WI38 (cell line): ENCODE data around the gene PLEKHG4B.
"Not testable (repeated sequence)": the region's sequence is repeated elsewhere in the genome, so short reads cannot be mapped to it uniquely, and the experiment has no call there.

ENCODE experiments used
- H3K4me3 ChIP-seq: 2 replicates; pipeline ENCODE4 v1.5.1; 2011; ENCODE audit warnings: low read depth, mild to moderate bottlenecking, control low read depth, low read length
- TF ChIP-seq, protein P1 (sequence below): IDR thresholded peaks from 2 replicates; pipeline ENCODE4 v1.5.1; 2012; ENCODE audit warnings: low read depth, mild to moderate bottlenecking, control low read depth, low read length

PLEKHG4B gene

DNA sequence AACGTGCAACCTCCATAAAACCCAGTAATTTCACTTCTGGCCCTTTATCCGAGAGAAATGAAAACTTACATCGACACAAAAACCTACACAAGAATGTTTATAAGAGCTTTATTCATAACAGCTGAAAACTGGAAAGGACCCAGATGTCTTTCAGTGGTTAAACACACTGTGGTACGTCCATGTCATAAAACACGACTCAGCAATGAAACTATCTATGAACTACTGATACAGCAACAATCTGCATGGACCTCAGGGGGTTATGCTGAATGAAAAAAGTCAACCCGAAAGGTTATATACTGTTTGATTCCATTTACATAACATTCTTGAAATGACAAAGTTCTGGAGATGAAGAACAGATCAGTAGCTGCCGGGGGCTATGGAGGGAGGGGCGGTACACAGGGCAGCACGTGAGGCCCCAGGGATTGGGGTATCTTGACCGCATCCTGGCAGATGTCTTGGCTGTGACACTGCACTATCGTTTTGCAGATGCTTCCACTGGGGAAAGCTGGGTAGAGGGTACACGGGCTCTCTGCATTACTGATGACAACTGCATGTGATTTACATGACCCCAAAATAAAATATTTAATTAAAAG, 121.9 kb downstream of the PLEKHG4B start:
- TF ChIP-seq, protein P1, sequence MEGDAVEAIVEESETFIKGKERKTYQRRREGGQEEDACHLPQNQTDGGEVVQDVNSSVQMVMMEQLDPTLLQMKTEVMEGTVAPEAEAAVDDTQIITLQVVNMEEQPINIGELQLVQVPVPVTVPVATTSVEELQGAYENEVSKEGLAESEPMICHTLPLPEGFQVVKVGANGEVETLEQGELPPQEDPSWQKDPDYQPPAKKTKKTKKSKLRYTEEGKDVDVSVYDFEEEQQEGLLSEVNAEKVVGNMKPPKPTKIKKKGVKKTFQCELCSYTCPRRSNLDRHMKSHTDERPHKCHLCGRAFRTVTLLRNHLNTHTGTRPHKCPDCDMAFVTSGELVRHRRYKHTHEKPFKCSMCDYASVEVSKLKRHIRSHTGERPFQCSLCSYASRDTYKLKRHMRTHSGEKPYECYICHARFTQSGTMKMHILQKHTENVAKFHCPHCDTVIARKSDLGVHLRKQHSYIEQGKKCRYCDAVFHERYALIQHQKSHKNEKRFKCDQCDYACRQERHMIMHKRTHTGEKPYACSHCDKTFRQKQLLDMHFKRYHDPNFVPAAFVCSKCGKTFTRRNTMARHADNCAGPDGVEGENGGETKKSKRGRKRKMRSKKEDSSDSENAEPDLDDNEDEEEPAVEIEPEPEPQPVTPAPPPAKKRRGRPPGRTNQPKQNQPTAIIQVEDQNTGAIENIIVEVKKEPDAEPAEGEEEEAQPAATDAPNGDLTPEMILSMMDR: no peak
- H3K4me3 ChIP-seq: no peak overlapping the region

DNA sequence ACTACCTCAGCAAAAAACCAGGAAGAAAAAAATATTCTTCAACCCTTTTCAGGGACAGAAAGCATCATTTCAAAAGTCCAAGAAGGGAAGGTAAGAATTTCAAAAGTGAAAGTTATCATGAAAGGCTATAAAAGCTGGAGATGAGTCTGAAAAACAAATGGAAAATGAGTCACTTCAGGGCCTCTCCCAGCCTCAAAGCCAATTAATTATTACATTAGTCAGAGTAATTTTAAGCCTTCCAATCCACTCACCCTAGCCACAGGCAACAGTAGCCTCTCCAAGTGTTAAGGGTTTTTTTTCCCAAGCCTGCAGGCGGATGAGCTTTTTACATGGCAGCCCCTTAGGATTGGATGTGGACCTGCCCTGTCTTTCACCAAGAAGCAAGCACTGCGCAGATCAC, 123.3 kb downstream of the PLEKHG4B start:
- not testable (repeated sequence) for H3K4me3 ChIP-seq

DNA sequence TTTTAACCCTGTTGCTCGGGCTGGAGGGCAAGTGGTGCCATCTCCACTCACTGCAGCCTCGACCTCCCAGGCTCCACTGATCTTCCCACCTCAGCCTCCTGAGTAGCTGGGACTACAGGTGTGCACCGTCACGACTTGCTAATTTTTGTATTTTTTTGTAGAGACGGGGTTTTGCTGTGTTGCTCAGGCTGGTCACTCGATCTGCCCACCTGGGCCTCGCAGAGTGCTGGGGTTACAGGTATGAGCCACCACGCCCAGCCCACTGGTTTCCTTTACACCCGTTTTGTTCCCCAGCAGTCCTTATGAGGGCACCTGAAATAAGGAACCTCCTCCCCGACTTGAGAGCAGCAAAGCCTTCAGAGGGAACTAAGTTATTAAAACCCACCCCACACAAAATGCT, 124.1 kb downstream of the PLEKHG4B start:
- not testable (repeated sequence) for H3K4me3 ChIP-seq

DNA sequence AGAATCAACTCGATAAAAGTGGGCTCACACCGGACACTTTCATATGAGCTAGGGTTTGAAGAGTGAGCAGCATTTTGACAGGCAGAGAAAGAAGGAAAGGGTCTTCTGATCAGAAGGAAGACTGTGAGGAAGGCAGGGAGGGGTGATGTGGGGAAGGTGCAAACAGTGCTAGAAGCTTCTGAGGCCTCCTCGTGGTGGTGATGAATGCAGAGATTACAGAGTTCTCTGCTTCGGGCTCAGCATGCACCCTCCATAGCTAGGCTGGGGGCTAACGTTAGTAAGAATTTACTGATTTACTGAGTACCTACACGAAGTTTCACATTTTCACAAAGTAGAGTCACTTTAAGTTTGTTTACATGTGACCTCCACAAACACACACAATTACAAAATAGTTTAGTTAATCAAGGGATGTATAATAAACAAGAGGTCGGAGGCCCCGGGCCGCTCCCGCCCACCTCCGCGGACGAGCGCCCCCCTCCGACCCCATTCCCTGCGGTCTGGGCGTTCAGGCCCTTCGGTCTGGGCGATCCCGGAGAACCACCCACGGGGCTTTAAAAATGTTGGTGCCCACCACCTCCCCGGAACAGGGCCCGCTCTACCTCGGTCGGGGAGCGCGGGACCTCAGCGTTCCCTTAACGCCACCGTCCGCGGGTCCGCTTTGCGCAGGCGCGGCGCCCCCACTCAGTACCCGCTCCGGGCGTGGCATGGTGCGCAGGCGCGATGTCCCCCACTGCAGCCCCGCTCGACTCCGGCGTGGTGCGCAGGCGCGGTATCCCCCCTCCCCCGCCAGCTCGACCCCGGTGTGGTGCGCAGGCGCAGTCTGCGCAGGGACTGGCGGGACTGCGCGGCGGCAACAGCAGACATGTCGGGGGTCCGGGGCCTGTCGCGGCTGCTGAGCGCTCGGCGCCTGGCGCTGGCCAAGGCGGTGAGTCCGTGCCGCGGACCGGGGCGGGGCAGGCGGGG, 125.8 kb downstream of the PLEKHG4B start, which contains the start of the genes CCDC127 and SDHA:
CCDC127 (minus strand) TSS at position 660 of the 963 bp plus-strand sequence. CDS start 1,304 bp downstream, outside the sequence.
SDHA (plus strand) TSS at position 827 of the 963 bp plus-strand sequence; CDS start at position 863, 36 bp downstream.
- TF ChIP-seq, protein P1: peak; percentile 34
- peak within 1 kb of the TSS; percentile 93 for H3K4me3 ChIP-seq

DNA sequence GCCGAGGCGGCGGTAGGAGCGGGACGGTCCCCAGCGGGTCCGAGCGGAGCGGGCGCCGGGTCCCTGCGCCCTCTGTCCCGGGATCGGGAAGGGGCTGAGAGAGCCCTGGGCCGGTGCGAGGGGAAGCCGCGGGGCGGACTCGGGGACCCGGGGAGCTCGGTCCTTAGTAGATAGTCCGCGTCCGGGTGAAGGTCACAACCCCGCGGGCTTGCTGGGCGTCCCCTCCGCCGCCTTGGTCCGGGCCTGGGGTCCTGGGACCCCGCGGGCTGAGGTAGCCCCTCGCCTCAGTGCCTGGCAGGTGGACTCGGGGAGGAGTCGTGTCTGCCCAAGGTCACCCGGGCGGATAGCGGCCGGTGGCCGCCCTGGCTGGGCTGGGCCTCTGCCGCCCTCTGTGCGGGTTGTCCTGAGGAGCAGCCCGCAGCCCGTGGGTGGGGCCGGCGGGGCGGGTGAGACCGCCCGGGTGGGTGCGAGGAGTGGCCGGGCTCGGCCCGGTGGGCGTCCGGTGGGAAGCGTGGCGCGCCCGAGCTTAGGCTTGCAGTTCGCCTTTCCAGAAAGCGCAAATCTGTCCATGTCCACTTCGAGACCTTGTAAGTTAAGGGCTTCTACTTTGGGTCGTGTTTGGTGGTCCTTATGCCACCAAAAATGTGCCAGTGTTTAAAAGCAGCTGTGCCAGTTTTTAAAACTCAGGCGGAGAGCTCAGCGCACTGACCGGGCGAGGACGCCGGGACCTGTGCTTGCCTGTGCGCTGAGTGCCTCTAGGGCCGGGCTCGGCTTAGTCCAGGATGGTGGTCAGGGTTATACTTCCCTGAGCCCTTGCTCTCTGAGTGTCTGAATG, 126.7 kb downstream of the PLEKHG4B start:
- TF ChIP-seq, protein P1: no peak
- H3K4me3 ChIP-seq: peak overlapping the region; percentile 93

DNA sequence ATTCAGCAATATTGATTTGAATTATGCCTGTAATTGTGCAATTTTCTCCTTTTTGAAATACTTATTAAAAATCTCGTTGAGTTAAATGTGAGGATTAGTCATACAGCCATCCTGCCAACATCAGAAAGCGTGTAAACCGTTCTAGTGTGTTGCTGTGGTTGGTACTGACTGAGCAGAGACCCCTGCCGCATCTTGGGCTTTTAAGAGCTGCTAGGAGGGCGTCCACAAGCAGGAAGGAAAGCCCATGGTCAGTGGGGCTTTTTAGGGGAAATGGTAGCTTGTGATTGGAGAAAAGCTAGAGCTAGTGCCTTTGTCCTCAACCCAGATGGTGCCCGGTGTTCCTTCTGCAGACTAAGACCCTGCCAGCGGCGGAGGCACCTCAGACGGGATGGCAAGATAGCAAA, 127.5 kb downstream of the PLEKHG4B start:
- TF ChIP-seq, protein P1: no peak
- peak overlapping the region; percentile 93 for H3K4me3 ChIP-seq

DNA sequence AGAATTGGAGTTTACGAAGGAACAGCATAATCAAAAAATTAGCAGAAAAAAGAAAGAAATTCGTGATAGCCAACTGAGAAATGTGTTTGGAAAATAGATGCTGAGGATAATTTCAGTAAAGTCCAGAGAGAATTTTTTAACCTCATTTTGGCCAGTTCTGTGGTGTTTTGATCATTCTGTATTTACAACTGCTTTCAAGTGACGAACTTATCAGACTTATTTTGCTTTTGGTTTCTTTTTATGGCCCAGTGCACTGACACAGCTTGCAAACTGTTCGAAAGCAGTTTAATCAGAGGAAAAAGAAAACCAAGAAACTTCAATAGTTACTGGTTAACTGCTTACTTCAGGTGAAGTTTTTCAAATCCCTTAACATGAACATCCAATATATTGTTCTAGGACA, 128.0 kb downstream of the PLEKHG4B start:
- TF ChIP-seq, protein P1: no peak
- peak overlapping the region; percentile 93 for H3K4me3 ChIP-seq

DNA sequence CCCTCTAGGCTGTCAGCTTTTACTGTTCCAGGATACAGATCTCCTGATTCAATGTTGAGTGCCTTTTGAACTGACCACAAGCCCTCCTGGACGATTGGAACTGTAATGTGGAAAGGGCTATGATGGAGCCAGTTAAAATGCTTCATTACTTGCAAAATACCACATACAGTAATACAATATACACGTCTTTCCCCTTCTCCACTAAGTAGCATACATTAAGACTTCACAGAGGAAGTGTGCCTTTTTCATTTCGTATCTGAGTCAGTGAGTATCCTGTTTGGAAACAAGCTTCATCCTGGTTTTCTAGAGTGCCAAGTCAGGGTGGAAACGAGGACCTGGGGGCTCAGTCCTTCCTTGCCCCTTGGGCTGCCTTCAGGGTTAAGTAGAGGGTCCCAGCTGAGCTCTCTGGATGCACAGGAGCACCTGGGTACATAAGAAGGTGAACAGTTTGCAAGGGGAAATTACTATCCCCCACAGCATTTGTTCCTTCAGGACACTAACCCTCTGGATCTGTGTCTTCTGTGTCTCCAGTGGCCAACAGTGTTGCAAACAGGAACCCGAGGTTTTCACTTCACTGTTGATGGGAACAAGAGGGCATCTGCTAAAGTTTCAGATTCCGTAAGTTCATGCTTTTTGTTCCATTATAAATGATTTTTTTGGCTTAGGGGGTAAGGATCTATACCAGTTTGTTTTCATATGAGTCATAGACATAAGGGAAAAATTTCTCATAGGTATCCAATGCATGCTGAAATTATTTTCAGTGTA, 131.2 kb downstream of the PLEKHG4B start:
- not testable (repeated sequence) for H3K4me3 ChIP-seq
